Breast epithelium (tissue), 3 donors: ENCODE results near the gene SNCAIP.

Experiments used
- POLR2AphosphoS5 ChIP-seq, 3 donors: sonication (generic); formaldehyde crosslinking; IDR thresholded peaks; one replicate each; pipeline ENCODE4 v1.6.1; 2017; ENCODE audit warnings: antibody characterized with exemption in 3 of 3
- TF ChIP-seq, protein P1 (sequence below), 3 donors: fragments of 450-650 bp; IDR thresholded peaks; one replicate each; pipeline ENCODE4 v1.5.1; 2016 to 2017; ENCODE audit warnings: antibody characterized with exemption in 3 of 3, mild to moderate bottlenecking in 3 of 3, moderate library complexity in 3 of 3

DNA sequence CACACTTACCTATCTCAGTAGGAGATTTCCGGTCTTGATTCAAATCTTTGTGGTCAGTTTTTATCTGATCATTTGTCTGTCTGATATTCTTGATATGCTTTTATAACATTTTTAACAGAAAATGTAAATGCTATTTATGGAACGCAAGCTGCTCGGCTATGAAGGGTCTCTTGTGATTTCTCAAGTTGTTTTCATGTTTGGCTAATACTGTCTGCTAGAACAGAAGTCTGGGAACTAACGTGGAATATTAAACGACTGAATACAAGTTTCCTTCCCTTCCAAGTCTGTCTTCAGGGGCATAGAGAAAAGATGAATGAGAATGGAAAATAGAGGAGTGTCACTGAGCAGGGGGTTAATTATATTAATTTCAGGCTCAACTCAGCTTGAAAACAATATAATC is 27.6 kb downstream of the SNCAIP start:
- no peak for TF ChIP-seq POLR2AphosphoS5 (IDR thresholded peaks at IDR 0.05)
- TF ChIP-seq, protein P1, sequence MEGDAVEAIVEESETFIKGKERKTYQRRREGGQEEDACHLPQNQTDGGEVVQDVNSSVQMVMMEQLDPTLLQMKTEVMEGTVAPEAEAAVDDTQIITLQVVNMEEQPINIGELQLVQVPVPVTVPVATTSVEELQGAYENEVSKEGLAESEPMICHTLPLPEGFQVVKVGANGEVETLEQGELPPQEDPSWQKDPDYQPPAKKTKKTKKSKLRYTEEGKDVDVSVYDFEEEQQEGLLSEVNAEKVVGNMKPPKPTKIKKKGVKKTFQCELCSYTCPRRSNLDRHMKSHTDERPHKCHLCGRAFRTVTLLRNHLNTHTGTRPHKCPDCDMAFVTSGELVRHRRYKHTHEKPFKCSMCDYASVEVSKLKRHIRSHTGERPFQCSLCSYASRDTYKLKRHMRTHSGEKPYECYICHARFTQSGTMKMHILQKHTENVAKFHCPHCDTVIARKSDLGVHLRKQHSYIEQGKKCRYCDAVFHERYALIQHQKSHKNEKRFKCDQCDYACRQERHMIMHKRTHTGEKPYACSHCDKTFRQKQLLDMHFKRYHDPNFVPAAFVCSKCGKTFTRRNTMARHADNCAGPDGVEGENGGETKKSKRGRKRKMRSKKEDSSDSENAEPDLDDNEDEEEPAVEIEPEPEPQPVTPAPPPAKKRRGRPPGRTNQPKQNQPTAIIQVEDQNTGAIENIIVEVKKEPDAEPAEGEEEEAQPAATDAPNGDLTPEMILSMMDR (IDR thresholded peaks at IDR 0.05) = no peak
